Omental fat pad (tissue), 4 donors: ENCODE results near the gene EEF1G. TPM values are rescaled to one million over a fixed set of nuclear protein-coding genes. Genes with fewer than 3 reads are reported as not detected.
A peak's percentile ranks its signal among the peaks of the same experiment; 100 is the strongest.
"Not testable (repeated sequence)": the region's sequence is repeated elsewhere in the genome, so short reads cannot be mapped to it uniquely, and the experiment has no call there.

ENCODE experiments used
- ATAC-seq: fragments of 150-250 bp; one replicate; pipeline ENCODE4 v1.9.1; 2016; ENCODE audit warnings: mild to moderate bottlenecking, moderate library complexity; ENCODE audit not compliant: low FRiP score
- DNase-seq: peaks from one replicate; pipeline ENCODE4 v3.0.0-alpha.2; 2019; ENCODE audit warnings: low spot score
- total RNA-seq, 4 donors: library from RNA; depleted of rRNA; stranded (reverse); fragments of >200 nt; gene quantifications; one replicate each; pipeline ENCODE4 v1.1.0, GENCODE V29; 2016
- TF ChIP-seq, protein P1 (sequence below), 3 donors: fragments of 450-650 bp; IDR thresholded peaks; one replicate each; pipeline ENCODE4 v1.5.1; 2016 to 2017; ENCODE audit warnings: antibody characterized with exemption in 3 of 3, mild to moderate bottlenecking in 3 of 3, moderate library complexity in 2 of 3

EEF1G gene, protein sequence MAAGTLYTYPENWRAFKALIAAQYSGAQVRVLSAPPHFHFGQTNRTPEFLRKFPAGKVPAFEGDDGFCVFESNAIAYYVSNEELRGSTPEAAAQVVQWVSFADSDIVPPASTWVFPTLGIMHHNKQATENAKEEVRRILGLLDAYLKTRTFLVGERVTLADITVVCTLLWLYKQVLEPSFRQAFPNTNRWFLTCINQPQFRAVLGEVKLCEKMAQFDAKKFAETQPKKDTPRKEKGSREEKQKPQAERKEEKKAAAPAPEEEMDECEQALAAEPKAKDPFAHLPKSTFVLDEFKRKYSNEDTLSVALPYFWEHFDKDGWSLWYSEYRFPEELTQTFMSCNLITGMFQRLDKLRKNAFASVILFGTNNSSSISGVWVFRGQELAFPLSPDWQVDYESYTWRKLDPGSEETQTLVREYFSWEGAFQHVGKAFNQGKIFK
- total RNA-seq = 1,000 to 10,000 TPM; 1,194 to 1,561 (median 1,267) TPM

DNA sequence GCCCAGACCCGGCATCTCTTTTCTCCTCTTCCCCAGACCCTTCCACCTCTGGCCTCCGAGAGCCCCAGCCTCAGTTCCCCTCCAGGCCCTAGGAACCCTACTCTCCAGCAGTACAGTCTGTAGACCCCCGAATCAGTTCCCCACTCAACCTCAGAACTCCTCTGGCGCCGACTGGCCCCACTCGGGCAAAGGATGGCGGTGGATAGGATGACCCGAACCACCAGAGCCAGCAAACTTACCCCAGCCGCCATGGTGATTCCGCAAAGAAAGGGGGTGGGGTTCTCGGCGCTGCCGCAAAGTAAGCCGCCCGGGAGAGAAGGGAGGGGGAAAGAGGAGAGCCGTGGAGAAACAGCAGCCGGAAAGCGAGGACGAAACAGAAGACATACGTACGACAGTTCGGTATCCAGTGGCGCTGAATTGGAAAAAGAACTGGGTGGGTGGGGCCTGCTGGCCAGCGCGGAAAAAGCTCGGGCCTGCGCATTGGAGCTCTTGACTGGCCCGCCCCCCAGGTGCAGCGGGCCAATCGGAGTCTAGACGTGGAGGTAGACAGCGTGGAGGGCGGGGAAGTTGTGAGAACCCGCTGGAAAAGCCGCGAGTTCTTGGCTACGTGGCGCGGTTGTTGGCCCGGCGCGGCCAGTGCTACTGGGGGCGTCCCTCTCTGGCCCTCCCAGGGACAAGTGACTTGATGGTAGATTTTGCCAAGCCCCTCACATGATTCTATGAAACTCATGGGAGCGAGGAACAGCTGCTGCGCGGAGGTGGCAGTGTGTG lies at the start of gene EEF1G:
TSS of gene EEF1G (minus strand) at position 300 of the 771 bp plus-strand sequence. CDS start at position 251, 49 bp downstream.
- peak; percentile 80 for DNase-seq
- TF ChIP-seq, protein P1, sequence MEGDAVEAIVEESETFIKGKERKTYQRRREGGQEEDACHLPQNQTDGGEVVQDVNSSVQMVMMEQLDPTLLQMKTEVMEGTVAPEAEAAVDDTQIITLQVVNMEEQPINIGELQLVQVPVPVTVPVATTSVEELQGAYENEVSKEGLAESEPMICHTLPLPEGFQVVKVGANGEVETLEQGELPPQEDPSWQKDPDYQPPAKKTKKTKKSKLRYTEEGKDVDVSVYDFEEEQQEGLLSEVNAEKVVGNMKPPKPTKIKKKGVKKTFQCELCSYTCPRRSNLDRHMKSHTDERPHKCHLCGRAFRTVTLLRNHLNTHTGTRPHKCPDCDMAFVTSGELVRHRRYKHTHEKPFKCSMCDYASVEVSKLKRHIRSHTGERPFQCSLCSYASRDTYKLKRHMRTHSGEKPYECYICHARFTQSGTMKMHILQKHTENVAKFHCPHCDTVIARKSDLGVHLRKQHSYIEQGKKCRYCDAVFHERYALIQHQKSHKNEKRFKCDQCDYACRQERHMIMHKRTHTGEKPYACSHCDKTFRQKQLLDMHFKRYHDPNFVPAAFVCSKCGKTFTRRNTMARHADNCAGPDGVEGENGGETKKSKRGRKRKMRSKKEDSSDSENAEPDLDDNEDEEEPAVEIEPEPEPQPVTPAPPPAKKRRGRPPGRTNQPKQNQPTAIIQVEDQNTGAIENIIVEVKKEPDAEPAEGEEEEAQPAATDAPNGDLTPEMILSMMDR (IDR thresholded peaks at IDR 0.05) = no peak
- ATAC-seq = peak; percentile 97

DNA sequence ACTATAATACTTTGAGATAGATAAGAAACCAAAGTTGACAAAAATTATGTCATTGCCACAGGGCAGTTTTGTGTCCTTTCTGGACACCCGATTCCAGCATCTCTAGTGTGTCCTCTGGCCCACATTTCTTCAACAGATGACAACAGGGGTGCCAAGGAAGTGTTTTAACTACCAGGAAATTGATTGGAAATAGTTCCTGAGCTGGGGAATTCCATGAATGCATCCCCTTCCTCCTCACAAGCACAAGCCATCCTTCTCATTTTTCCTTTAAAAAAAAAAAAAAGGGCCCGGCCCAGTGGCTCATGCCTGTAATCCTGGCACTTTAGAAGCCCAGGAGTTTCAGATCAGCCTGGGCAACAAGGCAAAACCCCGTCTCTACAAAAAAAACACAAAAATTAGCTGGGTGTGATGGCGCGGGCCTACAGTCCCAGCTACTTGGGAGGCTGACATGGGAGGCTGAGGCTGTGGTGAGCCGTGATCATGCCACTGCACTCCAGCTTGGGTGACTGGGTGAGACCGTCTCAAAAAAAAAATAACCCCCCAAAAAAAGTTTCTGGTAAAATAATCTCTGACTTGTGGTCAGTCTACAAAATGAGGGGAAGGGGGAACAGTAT lies 48.9 kb upstream of the EEF1G start:
- DNase-seq = no peak
- TF ChIP-seq, protein P1 (IDR thresholded peaks at IDR 0.05) = no peak
- ATAC-seq = peak; percentile 0

DNA sequence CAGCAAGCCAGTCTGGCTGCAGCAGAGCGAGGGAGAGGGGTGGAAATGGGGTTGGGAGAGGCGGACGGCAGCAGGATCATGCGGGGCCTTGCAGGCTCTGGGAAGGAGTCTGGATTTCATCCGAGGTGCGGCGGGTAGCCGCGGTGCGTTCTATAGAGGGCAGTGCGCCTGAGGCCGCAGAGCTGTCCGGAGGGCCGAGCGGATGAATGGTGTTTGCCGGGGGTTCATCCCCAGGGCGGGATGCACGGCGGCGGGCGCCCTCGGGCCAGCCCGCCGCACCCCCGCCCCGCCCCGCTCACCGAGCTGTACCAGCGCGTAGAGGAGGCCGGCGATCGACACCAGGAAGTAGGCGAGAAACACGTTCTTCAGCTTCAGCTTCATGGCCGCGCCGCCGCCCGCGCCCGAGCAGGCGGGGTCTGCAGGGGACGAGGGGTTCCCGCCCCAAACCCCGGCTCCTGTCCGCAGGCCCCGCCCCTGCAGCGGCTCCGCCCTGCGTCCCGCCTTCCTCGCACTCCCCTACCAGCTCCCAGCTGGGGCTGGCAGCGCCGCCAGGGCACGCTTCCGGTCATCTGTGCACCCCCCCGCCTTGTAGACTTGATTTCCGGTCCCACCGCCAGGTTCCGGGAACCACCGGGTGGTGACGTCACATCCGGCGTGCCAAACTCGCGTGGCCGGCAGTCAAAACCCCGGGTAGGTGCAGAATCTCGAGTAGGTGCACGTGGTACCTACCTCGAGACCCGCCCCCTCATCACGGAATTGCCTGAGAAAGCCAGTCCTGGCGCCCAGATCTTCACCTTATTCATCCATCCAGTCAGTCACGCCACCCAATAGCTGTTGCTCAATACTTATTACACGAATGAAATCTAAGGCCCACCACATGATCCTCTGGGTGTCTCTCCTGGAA lies 48.1 kb upstream of the EEF1G start, which contains the start of gene B3GAT3:
TSS of gene B3GAT3 (minus strand) at position 420 of the 904 bp plus-strand sequence. CDS start at position 381, 39 bp downstream.
- DNase-seq (peak; percentile 96), ATAC-seq (peak; percentile 98)
- TF ChIP-seq, protein P1 (IDR thresholded peaks at IDR 0.05) = no peak

DNA sequence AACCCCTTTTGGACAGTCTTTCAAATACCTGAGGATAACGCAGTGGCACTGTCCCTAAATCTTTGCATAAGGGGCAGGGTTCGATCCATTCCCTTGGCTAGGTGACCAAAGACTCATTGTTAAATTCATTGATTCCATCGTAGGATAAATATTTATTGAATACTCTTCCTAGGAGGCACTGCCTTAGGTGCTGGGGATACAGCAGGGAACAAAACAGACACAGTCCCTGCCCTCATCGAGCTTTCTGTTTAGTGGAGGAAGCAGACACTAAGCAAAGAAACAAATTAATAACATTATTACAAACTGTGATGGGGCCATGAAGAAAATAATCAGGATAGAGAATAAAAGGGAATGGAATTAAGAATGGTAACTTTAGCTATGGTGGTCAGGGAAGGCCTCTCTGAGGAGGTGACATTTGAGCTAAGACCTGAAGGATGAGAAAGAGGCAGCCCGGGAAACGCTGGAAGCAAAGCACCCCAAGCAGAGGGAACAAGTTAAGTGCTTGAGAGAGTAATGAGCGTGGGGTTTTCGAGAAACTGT lies 47.4 kb upstream of the EEF1G start:
- TF ChIP-seq, protein P1 (IDR thresholded peaks at IDR 0.05) = no peak
- no peak for DNase-seq
- ATAC-seq = no peak

DNA sequence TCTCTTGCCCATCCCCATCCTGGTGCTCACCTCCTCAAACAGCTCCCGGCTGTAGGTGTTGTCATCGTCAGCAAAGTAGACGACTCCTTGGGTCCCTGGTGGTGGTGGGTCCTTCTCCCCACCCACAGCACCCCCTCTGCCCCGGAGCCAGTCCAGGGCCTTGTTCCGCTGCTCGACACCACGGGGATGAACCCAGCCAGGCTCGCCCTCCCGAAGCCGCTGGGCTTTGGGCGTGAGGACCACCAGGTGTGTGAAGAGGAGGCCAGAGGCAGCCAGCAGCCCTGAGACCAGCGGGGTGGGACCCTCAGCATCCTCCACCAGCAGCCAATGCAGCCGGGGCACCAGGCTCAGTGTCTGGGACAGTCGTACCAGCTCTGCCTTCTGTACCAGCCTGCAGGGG lies 43.3 kb upstream of the EEF1G start:
- not testable (repeated sequence) for ATAC-seq, DNase-seq

DNA sequence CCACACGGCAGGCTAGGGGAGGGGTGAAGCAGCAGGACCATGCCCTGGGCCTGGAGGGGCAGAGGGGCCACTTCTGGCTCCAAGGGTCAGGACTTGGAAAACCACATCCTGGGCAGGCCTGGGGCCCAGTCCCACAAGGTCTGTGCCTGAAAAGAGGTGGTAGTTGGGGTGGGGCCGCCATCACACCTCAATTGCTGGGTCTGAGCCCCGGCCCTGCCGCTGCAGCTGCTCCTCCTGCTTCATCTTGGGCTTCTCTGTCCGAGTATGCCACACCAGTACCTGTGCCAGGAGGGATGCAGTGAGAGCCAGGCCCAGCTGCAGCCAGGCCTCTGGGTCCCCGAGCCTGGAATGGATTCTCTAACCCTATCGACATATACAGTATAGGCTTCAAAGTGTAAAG lies 41.8 kb upstream of the EEF1G start:
- DNase-seq (no peak), ATAC-seq (no peak)
- TF ChIP-seq, protein P1 (IDR thresholded peaks at IDR 0.05) = no peak
